NCI-H460 (cell line): Measurements from ENCODE around the gene SEMA4F. TPM values are rescaled to one million over a fixed set of nuclear protein-coding genes. Genes with fewer than 3 reads are reported as not detected.

Experiments
- DNase-seq: peaks from one replicate; pipeline ENCODE4 v3.0.0-alpha.2; 2016; ENCODE audit warnings: low read depth; ENCODE audit errors: extremely low read depth
- total RNA-seq: library from RNA; depleted of rRNA; stranded (reverse); fragments of >200 nt; shearing (Covaris generic); gene quantifications from 2 replicates; pipeline ENCODE4 v1.2.3, GENCODE V29; 2014

SEMA4F gene
- total RNA-seq, 1 experiment from 2014 or later, result 7.1 TPM

DNA sequence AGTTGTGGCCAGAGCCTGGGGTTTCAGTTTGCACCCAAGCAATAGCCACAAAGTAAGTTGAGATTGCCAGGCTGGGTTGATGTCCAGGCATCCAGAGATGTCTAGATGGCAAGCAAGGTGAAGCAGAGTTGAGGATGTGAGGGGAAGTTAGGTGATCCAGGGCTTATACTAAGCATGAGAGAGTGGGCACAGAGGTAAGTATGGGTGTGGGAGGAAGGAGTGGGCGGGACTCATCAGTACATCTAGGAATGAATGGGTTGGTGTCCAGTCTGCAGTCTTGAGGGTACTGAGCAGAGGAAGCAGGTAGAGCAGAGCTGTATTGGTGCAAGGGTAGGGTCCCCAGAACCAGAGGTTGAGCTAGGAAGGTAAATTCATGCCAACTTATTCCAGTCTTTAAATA, 1.5 kb downstream of the SEMA4F start:
- no peak for DNase-seq

DNA sequence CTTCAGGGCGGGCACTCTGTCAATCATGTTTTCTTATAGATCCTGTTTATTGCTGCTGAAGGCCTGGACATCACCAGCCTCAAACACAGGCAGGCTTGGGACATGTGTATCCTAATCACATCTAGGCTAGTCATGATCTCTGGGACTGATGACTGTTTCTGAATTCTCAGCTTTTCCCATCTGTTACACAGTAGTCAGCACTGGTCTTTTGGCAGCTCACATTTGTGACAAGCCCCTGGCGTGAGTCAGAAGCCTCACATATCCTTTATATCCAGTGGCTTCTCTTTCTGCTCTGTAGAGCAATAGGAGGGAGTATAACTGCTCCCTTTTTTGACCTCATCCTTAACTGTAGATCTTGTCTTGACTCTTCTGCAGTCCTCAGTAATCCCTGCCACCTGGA, 4.5 kb downstream of the SEMA4F start:
- no peak for DNase-seq

DNA sequence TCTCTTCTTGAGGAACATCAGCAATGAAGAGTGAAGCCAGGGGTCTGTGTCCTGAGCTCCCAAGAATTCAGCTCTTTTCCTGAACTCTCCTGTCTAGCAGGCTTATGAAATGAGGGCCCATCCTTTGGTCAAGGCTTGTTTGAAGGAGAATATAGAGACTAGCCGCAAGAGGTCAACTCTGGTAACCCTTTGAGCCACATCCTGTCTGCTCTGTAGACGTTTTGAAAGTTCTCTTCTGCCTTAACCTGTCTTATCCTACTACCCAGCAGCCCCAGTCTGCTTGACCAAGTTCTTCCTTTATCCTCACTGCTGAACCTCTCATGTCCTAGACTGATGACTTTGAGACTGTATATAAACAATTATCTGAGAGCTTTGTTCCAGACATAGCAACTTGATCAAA, 5.4 kb downstream of the SEMA4F start:
- DNase-seq, result no peak

DNA sequence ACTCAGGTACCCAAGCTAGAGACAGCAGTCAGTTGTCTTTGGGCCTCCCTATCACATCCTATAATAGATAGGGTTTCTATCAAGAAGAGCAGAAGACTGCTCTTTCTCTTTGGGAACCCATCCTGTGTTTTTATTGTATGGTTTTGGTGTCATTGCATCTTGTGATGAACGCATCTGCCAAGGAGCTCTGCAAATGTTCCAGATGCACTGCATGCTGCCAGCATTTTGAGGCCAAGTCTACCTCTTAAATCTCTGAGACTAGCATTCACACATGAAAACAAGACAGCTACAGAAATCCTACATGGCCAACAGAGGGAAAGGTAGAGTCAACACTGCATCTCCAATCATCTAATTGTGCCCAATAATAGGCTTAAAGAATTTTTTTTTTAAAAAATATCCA, 14.0 kb downstream of the SEMA4F start:
- no peak for DNase-seq

DNA sequence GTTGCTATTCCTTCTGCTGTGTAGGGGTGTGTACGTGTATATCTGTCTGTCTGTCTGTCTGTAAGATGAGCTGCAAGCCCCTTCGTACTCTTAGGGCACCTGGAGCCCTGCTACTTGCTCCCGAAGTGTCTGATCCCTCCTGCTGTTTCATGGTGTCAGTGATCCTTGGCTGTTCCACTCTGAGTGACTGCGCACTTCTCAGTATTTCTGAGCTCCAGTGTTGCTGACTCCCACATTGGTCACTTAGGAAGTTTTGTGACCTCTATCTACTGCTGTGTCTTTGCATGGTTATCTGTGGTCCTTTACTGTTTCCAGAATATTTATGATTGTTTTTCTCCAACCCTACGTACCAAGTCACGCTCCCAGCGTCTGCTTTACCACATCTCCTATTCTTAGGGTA, 16.2 kb downstream of the SEMA4F start:
- DNase-seq, result no peak

DNA sequence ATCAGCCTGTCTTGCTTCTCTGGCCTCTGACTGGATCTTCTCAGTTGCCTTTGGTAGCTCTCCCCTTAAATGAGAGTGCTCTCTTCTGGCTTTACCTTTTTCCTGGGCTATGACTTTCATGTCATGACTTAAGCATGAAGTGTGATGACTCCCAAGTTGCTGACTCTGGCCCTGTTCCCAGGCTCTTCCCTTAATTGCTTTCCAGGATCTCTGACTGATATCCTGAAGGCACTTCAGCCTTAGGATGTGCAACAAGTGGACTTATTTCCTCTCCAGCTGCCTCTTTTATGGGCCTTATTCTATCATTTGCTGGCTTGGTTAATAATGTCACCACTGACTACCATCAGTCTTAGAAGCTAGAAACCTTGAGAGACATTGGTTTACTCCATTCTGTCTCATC, 17.4 kb downstream of the SEMA4F start:
- DNase-seq, result no peak

DNA sequence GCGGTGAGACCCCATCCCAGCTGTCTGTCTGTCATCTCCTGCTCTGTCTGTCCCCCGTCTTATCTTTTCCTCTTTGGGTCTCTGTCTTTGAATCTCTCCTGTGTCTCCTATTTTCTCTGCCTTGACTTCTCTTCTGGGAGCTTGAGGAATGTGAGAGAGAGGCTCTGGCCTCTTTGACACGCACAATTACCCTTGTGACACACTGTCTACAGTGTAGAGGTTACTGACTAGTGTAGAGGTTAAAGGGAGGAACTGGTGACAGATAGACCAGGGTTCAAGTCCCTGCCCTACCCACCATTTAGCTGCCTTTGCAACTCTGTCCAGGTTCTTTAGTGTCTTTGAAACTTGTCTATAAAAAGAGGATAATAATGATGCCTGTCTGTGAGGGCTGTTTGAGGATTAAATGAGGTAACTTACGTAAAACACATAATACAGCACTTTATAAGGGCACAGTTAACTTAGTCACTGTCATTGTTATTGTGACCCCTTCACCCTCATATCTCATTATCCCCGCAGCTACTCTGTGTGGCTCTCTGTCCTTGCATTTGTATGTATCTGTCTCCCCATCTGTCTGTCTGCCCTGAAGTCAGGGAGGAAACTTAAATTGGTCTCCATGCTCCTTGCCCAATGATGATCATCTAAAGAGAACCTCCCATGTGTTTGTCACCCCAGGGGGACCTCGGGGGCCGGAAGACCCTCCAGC, 19.9 kb downstream of the SEMA4F start:
- DNase-seq, result no peak

DNA sequence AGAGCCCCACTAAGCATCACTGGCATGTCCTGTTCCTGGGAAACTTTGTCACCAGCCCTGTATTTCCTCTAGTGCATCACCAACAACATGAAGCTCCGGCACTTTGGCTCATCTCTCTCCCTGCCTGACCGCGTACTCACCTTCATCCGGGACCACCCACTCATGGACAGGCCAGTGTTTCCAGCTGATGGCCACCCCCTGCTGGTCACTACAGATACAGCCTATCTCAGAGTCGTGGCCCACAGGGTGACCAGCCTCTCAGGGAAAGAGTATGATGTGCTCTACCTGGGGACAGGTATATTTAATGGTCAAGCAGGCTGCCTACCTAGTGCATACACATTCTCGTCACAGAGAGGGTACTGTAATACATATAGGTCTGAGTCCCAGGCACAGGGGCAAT, 21.0 kb downstream of the SEMA4F start:
- DNase-seq, result no peak

DNA sequence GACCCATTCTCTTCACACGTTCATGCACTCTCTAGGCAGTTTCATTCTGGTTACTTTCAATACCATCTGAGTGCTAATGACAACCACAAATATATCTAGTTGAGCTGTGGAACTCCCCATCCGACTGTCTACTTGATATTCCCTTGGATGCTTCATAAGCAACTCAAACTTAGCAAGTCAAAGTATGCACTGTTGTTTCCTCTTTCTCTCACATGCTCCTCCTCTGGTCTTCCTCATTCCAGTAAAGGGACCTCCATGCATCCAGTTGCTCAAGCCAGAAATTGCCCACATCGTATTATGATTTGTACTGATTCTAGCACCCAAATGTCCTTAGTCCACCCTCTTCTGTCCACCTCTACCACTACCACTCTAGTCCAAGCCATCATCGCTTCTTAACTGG, 22.3 kb downstream of the SEMA4F start:
- DNase-seq, result no peak

DNA sequence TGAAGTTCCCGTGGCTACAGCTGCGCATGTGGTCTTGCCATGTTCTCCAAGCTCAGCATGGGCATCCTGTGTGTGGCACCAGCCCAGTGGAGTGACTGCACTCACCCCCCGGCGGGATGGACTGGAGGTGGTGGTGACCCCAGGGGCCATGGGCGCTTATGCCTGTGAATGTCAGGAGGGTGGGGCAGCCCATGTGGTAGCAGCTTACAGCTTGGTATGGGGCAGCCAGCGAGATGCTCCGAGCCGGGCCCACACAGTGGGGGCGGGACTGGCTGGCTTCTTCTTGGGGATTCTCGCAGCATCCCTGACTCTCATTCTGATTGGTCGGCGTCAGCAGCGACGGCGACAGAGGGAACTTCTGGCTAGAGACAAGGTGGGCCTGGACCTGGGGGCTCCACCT, 25.6 kb downstream of the SEMA4F start:
- DNase-seq, result no peak

DNA sequence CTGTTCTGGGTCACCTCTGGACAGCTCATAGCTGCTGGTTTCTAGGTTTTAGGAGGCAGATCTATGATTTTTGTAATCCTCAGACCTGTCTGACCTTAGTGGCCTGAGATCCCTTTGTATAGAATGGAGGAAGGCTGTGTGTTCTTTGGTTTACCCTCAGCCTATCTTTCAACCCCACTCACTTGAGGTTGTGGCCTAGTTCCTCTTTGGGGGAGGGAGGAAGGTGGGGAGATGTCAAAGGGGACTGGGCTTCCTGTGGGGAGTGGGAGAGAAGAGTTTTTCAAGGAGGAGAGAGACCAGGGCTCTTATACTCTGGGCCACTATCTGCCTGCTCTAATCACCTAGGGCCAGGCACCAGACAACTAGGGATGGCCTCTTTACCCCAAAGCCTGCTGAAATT, 28.5 kb downstream of the SEMA4F start:
- no peak for DNase-seq

DNA sequence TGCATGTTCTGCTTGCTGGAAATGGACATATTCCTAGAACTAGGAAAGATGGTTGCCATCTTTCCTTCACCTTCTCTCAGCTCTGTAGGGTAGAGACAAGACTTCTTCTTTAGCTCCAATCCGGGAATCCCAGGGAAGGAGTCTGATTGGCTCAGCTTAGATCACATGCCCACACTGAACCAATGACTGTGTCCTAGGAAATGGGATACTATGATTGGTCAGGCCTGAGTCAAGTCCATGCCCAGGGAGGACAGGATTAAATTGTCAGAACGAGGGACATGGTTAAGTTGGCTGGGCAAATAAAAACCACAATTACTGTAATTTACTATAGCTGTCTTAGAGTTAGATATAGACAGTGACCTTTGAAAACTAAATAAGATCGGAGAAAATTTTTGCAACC, 31.4 kb downstream of the SEMA4F start:
- DNase-seq, result no peak

DNA sequence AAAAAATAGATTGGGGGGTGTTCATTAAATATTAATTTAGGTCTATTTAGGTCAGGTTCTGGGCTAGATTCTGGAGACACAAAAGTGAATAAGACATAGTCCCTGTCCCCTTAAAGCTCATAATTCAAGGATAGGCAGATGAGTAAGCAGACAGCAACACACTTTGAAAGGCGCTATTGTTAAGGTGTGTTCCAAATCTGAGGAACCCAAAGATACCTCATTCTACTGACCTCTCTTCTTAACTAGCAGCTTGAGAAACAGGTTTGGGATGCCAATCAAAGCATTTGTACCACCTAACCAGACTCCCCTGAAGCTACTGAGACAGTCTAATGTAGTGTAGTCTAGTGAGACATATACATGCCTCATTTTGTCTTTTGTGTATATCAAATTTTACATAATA, 34.8 kb downstream of the SEMA4F start:
- DNase-seq, result no peak

DNA sequence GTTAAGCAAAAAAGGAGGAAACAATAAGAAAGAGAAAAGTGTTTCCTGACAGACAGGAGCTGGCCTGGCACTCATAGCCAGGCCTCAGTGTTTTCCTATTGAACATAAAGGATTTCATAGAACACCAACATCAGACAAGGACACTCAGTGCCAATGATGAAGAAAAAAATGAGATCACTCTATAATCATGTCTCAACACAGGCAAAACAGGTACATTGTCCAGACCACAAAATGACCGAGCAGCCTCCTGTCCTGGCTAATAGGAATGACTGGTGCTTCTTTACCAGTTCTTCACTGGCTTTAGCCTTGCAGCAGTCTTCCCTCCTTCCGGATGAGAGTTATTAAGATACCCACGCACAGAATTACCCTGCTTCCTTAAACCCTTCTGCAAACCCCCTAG, 35.6 kb downstream of the SEMA4F start:
- no peak for DNase-seq

DNA sequence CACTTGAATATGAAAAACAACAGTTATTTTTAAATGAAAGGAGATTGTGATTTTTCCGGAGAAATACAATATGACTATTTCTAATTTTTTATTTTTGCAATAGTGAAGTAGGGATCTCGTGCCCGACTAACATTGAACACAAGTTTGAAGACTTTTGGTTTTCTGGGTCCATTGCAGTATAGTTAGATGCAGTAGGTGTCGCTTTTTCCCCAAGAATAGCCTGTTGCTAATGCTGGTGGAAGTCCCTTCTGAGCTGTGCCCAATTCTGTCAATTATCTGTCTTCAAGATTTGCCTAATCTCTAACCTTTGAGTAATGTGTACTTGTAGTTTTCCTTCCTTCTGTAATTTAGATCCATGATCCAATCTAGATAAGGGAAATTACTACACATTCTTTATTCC, 36.5 kb downstream of the SEMA4F start:
- peak; percentile 61 for DNase-seq

DNA sequence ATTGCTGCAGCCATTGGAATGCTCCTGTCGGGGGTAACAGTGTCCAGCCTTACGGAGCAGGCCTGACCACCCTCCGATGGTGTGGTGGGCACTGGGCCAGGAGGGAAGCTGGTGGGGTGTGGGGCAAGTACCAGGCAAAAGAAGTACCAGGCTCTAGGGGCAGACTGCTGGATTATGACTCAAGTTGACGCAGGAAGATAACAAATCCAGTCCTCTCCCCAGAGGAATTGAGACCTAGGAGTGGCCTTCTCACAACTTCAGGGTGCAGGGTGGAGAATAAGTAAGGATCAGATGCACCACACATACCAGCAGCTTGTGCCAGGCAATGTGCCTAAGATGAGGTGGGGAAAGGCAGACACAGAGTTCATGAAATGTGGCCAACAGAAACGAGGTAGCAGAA, 37.9 kb downstream of the SEMA4F start:
- DNase-seq, result no peak

DNA sequence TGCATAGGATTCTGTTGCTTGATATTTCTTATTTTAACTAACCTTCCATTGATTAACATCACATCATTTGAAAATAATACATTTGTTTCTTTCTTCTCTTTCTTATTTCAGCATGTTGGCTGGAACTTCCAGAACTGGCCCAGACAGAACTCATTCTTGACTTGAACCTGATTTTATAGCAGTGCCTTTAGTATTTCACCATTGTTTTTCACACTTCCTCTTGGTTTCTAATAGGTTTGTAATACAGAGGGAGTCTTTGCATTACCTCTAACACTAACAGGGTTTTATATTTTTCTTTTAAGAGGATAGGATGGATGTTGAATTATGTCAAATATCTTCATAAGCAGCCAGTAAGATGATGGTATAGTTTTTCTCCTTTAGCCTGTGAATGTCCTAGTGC, 39.2 kb downstream of the SEMA4F start:
- no peak for DNase-seq

DNA sequence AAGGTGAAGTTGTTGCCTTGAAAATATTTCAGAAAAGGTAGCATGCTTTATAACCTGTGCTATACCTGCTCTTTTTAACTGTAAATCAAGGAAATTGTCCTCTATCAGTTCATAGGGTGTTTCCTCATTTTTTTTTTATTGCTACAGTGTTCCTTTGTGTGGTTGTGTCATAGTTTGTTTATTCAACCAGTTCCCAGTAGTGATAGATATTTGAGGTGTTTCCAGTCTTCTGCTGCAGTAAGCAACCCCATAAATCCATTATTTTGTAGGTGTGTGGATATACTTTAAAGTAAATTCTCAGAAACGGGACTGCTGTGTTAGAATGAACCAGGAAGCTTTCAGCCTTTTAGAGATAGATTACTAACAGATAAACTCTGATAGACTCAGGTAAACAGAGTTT, 39.6 kb downstream of the SEMA4F start:
- DNase-seq, result no peak

DNA sequence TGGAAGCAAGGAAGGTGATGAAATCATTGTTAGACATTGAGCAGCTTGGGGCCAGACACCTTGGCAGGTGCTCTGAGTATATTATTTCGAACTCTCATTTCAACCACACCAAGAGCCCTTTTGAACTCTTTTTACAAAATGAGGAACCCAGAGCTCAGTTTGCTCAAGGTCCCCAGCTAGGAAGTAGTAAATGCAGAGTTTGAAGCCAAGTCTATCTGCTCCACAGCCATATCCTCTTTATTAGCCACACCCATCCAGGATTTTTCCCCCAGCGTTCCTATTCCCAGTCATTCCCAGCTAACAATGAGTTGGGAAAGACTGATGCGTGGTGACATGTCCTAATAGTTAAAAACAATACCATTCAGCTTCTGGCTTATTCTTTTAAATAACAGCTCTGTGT, 40.2 kb downstream of the SEMA4F start:
- DNase-seq, result no peak

DNA sequence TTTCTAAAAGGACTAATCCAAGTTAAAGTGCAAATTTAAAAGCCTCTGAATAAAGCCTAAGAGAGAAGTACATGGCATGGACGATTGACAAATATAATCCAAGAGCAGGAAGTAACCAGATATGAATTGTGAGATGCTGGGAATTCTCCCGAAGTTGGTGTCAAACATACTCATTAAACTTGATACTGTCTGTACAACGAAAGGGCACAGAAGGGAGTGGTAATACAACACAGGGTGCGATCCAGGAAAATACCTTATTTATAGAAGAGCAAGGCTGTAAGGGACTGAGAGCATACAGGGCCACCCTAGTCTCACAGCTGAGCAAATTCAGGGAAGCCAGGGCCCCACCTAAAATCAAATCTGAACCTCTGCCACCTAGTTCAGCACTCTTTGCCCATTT, 41.6 kb downstream of the SEMA4F start:
- no peak for DNase-seq

DNA sequence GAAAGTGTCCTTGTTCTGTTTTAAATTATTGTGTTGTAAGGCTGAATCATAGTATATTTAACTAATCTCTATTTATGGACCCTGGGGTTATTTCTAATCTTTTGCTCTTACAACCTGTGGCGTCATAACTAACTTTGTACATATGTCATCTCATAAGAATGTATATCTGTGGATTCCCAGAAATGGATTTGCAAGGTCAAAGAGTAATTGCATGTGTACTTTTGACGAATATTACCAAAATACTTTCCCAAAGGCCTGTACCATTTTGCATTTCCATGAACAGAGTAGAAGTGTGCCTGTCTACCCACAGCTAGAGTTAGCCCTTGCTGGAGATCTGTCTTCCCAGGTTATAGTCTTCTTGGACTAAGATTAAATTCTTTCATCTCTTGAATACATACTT, 42.8 kb downstream of the SEMA4F start:
- DNase-seq, result no peak

DNA sequence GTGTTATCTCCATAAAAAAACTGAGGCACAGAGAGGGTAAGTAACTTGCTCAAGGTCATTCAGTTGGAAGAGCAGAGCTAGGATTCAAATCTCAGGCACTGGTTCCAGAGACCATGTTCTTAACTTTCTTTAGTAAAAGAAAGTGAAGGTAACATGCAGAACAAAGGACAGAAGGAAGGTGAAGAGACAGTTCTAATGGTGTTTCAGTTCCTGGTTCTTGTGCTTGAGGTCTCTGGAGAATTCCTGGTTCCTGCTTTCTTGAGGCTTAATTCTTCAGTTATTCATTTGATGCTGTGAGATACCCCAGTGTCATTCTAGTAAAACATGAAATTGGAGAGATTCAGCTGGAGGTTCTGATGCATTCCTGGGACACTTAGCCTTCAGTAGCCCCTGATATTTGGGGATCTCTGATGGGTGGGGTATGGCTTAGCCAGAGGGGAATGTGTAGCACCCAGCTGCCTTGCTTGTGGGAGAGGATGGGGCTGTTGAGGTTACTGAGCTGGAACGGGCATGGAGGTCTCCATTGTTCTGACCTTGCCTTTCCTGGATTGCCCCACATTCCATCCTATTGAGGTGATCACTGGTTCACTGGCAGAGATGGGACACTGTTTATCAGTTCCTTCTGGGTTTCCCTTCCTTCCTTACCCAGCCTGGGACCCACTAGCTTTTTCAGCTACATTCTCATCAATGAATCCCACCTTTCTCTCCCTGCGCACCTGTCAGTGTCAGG, 46.8 kb downstream of the SEMA4F start:
- DNase-seq, result no peak
